ENCODE results near the gene GPALPP1. TPM values are rescaled to one million over a fixed set of nuclear protein-coding genes. Genes with fewer than 3 reads are reported as not detected.

The GPALPP1 gene
- total RNA-seq, 1 donor from 2014 or later = 70.7 TPM

DNA sequence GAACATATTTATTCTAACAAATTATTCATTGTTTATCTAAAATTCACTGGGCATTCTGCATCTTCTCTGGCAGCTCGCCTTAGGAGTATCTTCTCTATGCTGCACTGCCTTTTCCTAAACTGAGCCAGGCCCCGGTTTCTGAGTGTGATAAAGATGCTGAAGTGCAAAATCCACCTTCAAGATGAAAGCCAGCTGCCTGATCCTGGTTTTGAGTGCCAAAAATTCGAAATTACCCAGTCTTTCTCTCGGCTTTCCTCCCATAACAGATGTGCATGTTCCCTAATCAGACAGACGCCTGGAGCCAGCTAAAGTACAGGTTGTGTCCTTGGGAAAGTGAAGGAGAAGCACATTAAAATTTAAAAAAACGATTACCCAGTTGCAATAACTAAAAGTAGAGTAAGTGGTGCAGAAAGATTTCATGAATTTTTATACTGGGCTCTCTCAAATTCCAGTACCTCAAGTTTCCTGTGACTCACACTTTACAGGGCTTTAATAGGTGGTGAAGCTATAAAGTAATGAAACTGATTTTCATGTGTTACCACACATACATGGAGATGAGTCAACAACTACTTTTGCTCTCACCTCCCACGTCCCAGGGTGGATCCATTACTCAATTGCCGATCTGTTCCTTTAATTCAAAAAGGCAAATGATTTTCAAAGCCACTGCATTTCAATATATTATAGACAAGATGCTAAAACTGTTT, 66.0 kb downstream of the GPALPP1 start:
- Histone ChIP-seq H3K79me2 (ENCODE audit: low read depth) (no peaks in the 10 kb centered on the region), H3K9me3 (ENCODE audit: low read depth) (no peaks in the 10 kb centered on the region), H3K4me1 (peaks cover 4% of the 10 kb centered on the region), H3K9ac (no peak overlapping the region), H4K20me1 (ENCODE audit: low read depth) (no peaks in the 10 kb centered on the region), H3K27ac (no peak overlapping the region), H3F3A (ENCODE audit: low read depth) (no peaks in the 10 kb centered on the region), H3K27me3 (no peaks in the 10 kb centered on the region), H3K4me2 (no peak overlapping the region), H2AFZ (replicated peaks) (peak overlapping the region; percentile 95), H3K36me3 (no peaks in the 10 kb centered on the region), H3K4me3 (no peak overlapping the region)
- peaks cover 14% of the 10 kb centered on the region for H3K4me1 Mint-ChIP-seq
- DNase-seq (ENCODE audit: low spot score) = no peak
- no peaks in the 10 kb centered on the region for H3K9me3 Mint-ChIP-seq
- H3K27me3 Mint-ChIP-seq (ENCODE audit: insufficient read depth, low read depth) = no peaks in the 10 kb centered on the region
- no peak overlapping the region for H3K4me3 Mint-ChIP-seq
- no peaks in the 10 kb centered on the region for H3K36me3 Mint-ChIP-seq
- peak overlapping the region; percentile 23 for H3K27ac Mint-ChIP-seq
- no peak for TF ChIP-seq EZH2 (IDR thresholded peaks at IDR 0.05)
- TF ChIP-seq EZH2phosphoT487 (IDR thresholded peaks at IDR 0.05) = no peak
- TF ChIP-seq, protein P1, sequence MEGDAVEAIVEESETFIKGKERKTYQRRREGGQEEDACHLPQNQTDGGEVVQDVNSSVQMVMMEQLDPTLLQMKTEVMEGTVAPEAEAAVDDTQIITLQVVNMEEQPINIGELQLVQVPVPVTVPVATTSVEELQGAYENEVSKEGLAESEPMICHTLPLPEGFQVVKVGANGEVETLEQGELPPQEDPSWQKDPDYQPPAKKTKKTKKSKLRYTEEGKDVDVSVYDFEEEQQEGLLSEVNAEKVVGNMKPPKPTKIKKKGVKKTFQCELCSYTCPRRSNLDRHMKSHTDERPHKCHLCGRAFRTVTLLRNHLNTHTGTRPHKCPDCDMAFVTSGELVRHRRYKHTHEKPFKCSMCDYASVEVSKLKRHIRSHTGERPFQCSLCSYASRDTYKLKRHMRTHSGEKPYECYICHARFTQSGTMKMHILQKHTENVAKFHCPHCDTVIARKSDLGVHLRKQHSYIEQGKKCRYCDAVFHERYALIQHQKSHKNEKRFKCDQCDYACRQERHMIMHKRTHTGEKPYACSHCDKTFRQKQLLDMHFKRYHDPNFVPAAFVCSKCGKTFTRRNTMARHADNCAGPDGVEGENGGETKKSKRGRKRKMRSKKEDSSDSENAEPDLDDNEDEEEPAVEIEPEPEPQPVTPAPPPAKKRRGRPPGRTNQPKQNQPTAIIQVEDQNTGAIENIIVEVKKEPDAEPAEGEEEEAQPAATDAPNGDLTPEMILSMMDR (IDR thresholded peaks at IDR 0.05) = no peak

DNA sequence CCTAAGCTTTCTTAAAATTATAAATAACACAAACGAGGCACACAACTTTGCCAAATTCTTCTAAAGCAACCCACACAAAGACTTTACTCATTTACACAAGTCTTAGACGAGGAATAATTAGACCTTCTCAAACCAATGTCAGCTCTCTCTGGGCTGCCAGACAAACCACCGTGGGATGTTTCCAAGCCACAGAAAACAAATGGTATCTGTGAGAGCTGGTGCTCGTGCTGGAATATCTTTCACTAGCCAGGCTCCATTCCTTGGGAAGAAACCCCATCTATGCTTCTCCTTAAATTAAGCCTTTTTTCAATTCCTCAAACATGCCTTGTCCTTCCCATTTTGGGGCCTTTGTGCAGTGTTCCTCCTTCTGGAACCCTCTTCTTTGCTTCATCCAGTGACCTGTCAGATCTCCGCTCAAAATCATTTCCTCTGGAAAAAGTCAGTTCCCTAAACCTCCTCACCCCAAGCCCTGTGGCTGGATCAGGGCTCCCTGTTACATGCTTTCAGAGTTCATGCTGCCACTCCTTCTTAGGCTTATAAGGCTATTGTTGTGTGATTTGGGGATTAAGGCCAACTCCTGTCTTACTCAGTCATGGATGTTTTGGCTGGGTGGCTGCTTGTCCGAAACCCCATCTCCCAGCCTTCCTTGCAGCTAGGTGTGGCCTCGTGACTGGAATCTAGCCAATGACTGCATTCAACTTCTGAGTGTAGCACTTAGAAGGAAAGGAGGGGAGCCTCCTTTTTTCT, 66.7 kb downstream of the GPALPP1 start:
- Histone ChIP-seq H3F3A (ENCODE audit: low read depth) (no peaks in the 10 kb centered on the region), H3K36me3 (no peaks in the 10 kb centered on the region), H3K9ac (no peak overlapping the region), H3K27ac (no peak overlapping the region), H3K79me2 (ENCODE audit: low read depth) (no peaks in the 10 kb centered on the region), H4K20me1 (ENCODE audit: low read depth) (no peaks in the 10 kb centered on the region), H3K9me3 (ENCODE audit: low read depth) (no peaks in the 10 kb centered on the region), H2AFZ (replicated peaks) (peak overlapping the region; percentile 95), H3K4me1 (peaks cover 4% of the 10 kb centered on the region), H3K4me2 (no peak overlapping the region), H3K4me3 (no peak overlapping the region), H3K27me3 (no peaks in the 10 kb centered on the region)
- peak overlapping the region; percentile 23 for H3K27ac Mint-ChIP-seq
- DNase-seq (ENCODE audit: low spot score) = peak; percentile 57
- no peaks in the 10 kb centered on the region for H3K27me3 Mint-ChIP-seq (ENCODE audit: insufficient read depth, low read depth)
- H3K9me3 Mint-ChIP-seq = no peaks in the 10 kb centered on the region
- no peak overlapping the region for H3K4me3 Mint-ChIP-seq
- peaks cover 14% of the 10 kb centered on the region for H3K4me1 Mint-ChIP-seq
- TF ChIP-seq EZH2phosphoT487 (IDR thresholded peaks at IDR 0.05) (no peak), EZH2 (IDR thresholded peaks at IDR 0.05) (no peak)
- TF ChIP-seq, protein P1 (IDR thresholded peaks at IDR 0.05) = no peak
- no peaks in the 10 kb centered on the region for H3K36me3 Mint-ChIP-seq

DNA sequence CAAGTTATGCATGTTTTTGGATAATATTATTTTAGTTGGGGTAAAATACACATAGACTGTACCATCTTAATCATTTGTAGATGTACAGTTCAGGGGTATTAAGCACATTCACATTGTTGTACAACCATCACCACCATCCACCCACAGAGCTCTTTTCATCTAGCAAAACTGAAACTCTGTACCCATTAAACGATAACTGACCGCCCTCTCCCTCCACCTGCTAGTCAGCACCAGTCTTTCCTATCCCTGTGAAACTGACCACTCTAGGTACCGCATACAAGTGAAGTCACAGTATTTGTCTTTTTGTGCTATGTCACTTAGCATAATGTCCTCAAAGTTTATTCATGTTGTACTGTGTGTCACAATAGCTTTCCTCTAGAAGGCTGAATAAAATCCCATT, 70.7 kb downstream of the GPALPP1 start:
- Mint-ChIP-seq H3K27me3 (ENCODE audit: insufficient read depth, low read depth) (no peaks in the 10 kb centered on the region), H3K36me3 (no peaks in the 10 kb centered on the region), H3K27ac (no peak overlapping the region), H3K4me3 (no peak overlapping the region), H3K4me1 (peaks cover 14% of the 10 kb centered on the region), H3K9me3 (no peaks in the 10 kb centered on the region)
- Histone ChIP-seq H3K79me2 (ENCODE audit: low read depth) (no peaks in the 10 kb centered on the region), H4K20me1 (ENCODE audit: low read depth) (no peaks in the 10 kb centered on the region), H3K4me1 (peaks cover 4% of the 10 kb centered on the region), H3K36me3 (no peaks in the 10 kb centered on the region), H3F3A (ENCODE audit: low read depth) (no peaks in the 10 kb centered on the region), H3K4me3 (no peak overlapping the region), H3K9ac (no peak overlapping the region), H2AFZ (replicated peaks) (no peak overlapping the region), H3K9me3 (ENCODE audit: low read depth) (no peaks in the 10 kb centered on the region), H3K27ac (no peak overlapping the region), H3K27me3 (no peaks in the 10 kb centered on the region), H3K4me2 (no peak overlapping the region)
- TF ChIP-seq EZH2 (IDR thresholded peaks at IDR 0.05) = no peak
- TF ChIP-seq EZH2phosphoT487 (IDR thresholded peaks at IDR 0.05) = no peak
- TF ChIP-seq, protein P1 (IDR thresholded peaks at IDR 0.05) = no peak
- DNase-seq (ENCODE audit: low spot score) = no peak
